HG03097 (cell line): ENCODE measurements around the gene OSGEPL1.
"Not testable (repeated sequence)": the region's sequence is repeated elsewhere in the genome, so short reads cannot be mapped to it uniquely, and the experiment has no call there.

Source experiments
- ATAC-seq: cut with Tn5 transposase; IDR thresholded peaks from one replicate; pipeline ENCODE4 v1.9.1; 2021; ENCODE audit not compliant: unreplicated experiment, low FRiP score

OSGEPL1 gene, protein sequence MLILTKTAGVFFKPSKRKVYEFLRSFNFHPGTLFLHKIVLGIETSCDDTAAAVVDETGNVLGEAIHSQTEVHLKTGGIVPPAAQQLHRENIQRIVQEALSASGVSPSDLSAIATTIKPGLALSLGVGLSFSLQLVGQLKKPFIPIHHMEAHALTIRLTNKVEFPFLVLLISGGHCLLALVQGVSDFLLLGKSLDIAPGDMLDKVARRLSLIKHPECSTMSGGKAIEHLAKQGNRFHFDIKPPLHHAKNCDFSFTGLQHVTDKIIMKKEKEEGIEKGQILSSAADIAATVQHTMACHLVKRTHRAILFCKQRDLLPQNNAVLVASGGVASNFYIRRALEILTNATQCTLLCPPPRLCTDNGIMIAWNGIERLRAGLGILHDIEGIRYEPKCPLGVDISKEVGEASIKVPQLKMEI

GRCh38 chr2:189762551-189763298, at the start of gene OSGEPL1:
Gene OSGEPL1 (minus strand): TSS chr2:189762792. CDS start chr2:189761640, 1,152 bp downstream.
- ATAC-seq: peak; percentile 95

DNA sequence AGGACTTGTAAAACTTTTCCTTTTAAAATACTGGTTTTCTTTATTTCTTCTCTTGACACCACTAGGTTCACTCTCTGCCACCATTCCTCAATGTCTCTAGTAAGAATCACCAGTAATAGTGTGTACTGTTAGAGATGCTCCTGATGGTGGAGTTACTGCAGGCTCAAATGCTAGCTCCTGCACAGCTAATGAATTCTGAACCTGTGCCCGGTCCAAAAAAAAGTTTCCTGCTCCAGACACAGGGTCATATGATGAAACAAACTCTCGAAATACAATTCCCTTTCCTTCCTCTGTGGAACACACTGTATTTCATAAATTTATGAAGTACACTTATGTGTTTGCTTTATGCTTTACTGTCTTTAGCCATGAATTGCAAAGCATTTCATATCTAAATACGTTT, 40.8 kb upstream of the OSGEPL1 start:
- no peak for ATAC-seq

DNA sequence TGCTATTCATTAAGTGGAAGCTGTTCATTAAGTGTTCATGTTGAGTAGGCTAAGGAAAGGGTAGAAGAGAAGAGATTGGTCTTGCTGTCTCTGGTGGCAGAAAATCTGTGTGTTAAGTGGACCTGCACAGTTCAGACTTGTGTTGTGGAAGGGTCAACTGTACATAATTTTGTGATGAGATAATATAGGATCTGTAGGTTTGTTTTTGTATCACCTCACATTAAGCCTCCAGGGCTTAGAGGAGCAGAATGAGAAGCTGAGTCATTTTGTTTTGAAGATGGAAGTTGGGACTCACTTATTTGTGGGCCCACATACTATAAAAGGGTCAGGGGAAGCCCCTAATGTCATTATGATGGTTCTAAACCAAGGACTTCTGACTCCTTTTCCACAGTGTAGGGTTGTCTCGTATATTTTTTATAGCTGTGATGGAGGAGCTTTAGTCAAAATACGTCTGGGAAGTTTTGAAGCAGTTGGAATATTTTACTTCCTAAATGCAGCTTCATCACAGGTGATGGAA, 39.9 kb upstream of the OSGEPL1 start:
- ATAC-seq: no peak

GRCh38 chr2:189799531-189799930, 36.9 kb upstream of the OSGEPL1 start:
- ATAC-seq: no peak

- no peak for ATAC-seq
These were observed 36.4 kb upstream of the OSGEPL1 start for GRCh38 chr2:189799030-189799331.

DNA sequence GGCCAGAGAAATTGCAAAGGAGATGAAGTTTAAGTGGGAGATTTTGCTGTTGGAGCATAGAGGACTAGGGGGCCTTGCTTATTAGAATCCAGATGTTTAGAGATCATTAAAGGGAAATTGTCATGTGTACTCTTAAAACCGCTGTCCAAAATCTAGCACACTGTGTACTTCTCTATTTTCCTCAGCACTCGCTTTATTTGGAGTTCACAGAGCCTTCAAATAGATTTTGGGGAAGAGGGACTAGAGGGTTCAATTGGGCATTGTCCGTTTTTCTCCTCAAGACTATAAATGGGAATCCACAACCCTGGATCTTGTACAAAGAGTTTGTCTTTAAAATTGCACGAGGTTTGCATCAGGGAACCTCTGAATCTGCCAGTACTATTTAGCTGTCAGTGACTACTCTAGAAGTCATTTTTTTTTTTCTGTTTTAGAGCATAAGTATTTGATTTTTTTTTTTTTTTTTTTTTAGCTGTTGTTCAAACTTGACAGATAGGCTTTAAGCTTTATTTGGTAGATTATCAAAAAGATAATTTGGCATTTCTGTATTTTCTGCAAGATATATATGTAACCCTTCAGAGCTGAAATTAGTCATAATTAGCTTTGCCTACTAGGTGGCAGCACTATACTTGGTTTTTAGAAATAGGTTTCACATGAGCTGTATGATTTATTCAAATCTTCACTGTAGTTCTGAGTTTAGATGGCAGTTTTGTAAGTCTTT, 35.9 kb upstream of the OSGEPL1 start:
- peak; percentile 50 for ATAC-seq

DNA sequence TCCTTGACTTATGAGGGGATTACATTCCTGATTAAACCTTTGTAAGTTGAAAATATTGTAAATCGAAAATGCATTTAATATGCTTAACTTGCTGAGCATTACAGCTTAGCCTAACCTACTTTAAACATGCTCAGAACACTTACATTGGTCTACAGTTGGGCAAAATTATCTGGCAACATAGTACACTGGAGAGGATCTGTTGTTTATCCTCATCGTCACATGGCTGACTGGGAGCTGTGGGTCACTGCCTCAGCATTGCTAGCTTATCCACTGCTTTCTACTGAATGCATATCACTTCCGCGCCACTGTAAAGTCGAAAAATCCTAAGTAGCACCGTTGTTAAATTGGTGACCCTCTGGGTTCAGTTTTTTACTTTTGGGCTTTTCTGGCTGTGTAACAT, 35.3 kb upstream of the OSGEPL1 start:
- no peak for ATAC-seq

DNA sequence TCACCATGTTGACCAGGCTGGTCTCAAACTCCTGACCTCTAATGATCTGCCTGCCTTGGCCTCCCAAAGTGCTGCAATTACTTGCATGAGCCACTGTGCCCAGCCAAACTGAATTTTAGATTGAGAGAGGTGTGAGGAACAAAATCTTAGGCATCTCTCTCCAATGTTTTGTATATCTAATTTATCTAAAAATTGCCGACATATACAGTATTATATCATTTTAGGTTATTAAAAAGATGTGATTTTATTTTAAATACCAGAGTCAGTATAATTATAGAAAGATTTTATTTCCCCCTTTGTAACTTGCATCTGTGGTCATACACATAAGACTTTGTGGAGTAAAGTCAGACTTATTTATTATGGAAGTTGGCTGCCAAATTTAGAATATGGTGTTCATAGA, 31.7 kb upstream of the OSGEPL1 start:
- no peak for ATAC-seq

GRCh38 chr2:189791338-189792042, 28.9 kb upstream of the OSGEPL1 start:
- no peak for ATAC-seq

GRCh38 chr2:189783927-189784867, 21.6 kb upstream of the OSGEPL1 start, which contains the start of the genes ORMDL1 and PMS1:
Gene ORMDL1 (minus strand): TSS chr2:189784339. CDS start chr2:189782595, 1,744 bp downstream.
Gene PMS1 (plus strand): TSS chr2:189784450. CDS start chr2:189791810, 7,360 bp downstream.
- ATAC-seq: peak; percentile 94

GRCh38 chr2:189783451-189783926, 20.9 kb upstream of the OSGEPL1 start:
- ATAC-seq: peak; percentile 19

GRCh38 chr2:189782221-189782671, 19.7 kb upstream of the OSGEPL1 start:
- ATAC-seq: no peak

- no peak for ATAC-seq
These were observed 9.6 kb upstream of the OSGEPL1 start for GRCh38 chr2:189772212-189772611.

DNA sequence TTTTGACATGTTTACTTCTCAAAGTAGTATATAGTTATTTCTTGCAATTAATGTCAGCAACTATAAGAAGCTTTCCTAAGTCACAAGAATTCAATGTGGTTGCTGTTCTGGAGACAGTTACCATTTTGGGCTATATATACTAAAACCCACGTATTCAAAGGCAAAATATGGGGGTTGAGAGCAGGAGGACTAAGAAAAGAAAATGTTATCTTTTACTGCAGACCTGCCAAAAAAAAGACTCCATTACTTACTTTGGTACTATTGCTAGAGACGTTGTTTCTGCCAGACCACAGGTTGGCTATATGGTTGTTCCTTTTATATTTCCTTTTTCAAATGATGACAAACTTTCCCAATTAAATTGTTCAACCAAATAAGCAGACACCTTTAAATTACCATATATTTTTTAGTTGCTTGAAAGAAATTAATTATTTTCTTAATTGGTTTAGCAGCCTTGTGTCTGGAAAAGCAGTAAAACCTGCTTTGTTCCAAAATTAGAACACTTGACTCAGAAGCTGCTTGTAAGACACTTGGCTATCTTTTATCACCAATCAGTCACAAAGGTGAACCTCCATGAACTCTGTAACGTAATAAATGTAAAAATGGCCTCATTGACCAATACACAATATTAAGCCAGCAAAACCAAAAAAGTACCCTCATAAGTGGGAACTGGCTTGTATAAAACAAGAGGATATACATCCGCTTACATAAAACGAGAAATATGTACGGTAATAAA, 8.2 kb upstream of the OSGEPL1 start:
- ATAC-seq: no peak

- ATAC-seq: no peak
These were observed 1.5 kb upstream of the OSGEPL1 start for GRCh38 chr2:189763908-189764661.

DNA sequence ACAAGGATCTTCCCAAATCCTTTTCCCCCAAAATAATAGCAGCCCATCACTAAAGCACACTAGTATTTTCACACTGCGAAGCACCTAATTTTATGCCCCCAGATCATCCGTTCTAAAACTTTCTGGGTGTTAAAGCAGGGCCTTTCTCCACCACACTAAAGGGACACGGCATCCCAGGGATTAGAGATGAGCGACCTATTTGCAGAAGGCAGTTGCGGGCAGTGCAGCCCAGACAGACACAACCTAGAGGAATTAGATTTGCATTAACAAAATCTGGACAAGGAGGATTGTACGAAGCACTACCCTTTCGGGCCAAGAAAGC, 402 bp downstream of the OSGEPL1 start:
- no peak for ATAC-seq

DNA sequence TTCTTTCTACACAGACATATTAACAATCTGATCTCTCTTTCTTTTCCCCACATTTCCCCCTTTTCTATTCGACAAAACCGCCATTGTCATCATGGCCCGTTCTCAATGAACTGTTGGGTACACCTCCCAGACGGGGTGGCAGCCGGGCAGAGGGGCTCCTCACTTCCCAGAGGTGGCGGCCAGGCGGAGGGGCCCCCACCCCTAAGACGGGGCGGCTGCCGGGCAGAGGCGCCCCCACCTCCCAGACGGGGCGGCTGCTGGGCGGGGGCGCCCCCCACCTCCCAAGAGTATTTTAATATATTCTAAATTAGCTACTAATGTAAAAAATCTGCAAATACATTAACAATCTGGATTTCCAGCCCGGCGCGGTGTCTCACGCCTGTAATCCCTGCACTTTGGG, 2.4 kb downstream of the OSGEPL1 start:
- not testable (repeated sequence) for ATAC-seq
